Hepatocyte (in vitro differentiated cells): ENCODE results near the gene TYR. TPM values are rescaled to one million over a fixed set of nuclear protein-coding genes. Genes with fewer than 3 reads are reported as not detected.

Experiments used
- DNase-seq: peaks from one replicate; pipeline ENCODE4 v3.0.0-alpha.2; 2016; ENCODE audit warnings: low spot score
- H2AFZ ChIP-seq: fragments of 200-600 bp; sonication (generic); 2 replicates; pipeline ENCODE4 v1.6.0; 2016; ENCODE audit warnings: antibody characterized with exemption, mild to moderate bottlenecking
- H3K27ac ChIP-seq: fragments of 200-600 bp; sonication (generic); 2 replicates; pipeline ENCODE4 v1.5.1; 2016; ENCODE audit warnings: mild to moderate bottlenecking
- H3K27me3 ChIP-seq: fragments of 200-600 bp; sonication (generic); 2 replicates; pipeline ENCODE4 v1.6.1; 2016
- H3K36me3 ChIP-seq: fragments of 200-600 bp; sonication (generic); replicated peaks from 2 replicates; pipeline ENCODE4 v1.5.1; 2016; ENCODE audit warnings: low read depth; ENCODE audit not compliant: insufficient read depth
- H3K4me1 ChIP-seq: fragments of 200-600 bp; sonication (generic); 2 replicates; pipeline ENCODE4 v1.5.1; 2016; ENCODE audit warnings: mild to moderate bottlenecking, moderate library complexity; ENCODE audit not compliant: insufficient read depth
- H3K4me2 ChIP-seq: fragments of 200-600 bp; sonication (generic); 2 replicates; pipeline ENCODE4 v1.6.0; 2016
- H3K4me3 ChIP-seq: fragments of 200-600 bp; sonication (generic); 2 replicates; pipeline ENCODE4 v1.5.1; 2016; ENCODE audit warnings: mild to moderate bottlenecking
- H3K79me2 ChIP-seq: fragments of 200-600 bp; sonication (generic); 2 replicates; pipeline ENCODE4 v1.6.0; 2017; ENCODE audit warnings: mild to moderate bottlenecking
- H3K9me2 ChIP-seq: fragments of 200-600 bp; sonication (generic); replicated peaks from 2 replicates; pipeline ENCODE4 v1.6.0; 2017; ENCODE audit warnings: mild to moderate bottlenecking; ENCODE audit not compliant: insufficient read depth
- H3K9me3 ChIP-seq: fragments of 200-600 bp; sonication (generic); 2 replicates; pipeline ENCODE4 v1.5.1; 2016; ENCODE audit warnings: low read depth, mild to moderate bottlenecking
- H4K20me1 ChIP-seq: fragments of 200-600 bp; sonication (generic); 2 replicates; pipeline ENCODE4 v1.6.0; 2016; ENCODE audit warnings: mild to moderate bottlenecking; ENCODE audit not compliant: insufficient read depth, poor library complexity, severe bottlenecking
- CTCF ChIP-seq: fragments of 200-600 bp; sonication (generic); IDR thresholded peaks from 2 replicates; pipeline ENCODE4 v1.5.1; 2016; ENCODE audit warnings: antibody characterized with exemption, mild to moderate bottlenecking; ENCODE audit not compliant: poor library complexity
- EZH2 ChIP-seq: fragments of 200-600 bp; sonication (generic); IDR thresholded peaks from 2 replicates; pipeline ENCODE4 v1.6.1; 2016; ENCODE audit warnings: antibody characterized with exemption, mild to moderate bottlenecking, borderline replicate concordance
- EZH2phosphoT487 ChIP-seq: fragments of 200-600 bp; sonication (generic); IDR thresholded peaks from one replicate; pipeline ENCODE4 v1.6.1; 2018; ENCODE audit warnings: antibody characterized with exemption, mild to moderate bottlenecking, low read depth, moderate library complexity; ENCODE audit not compliant: unreplicated experiment, severe bottlenecking
- WGBS: methylation state at CpG from one replicate; pipeline ENCODE4 v1.1.6; 2016; ENCODE audit warnings: low lambda C conversion rate; ENCODE audit errors: missing lambda C conversion rate; 5-methylcytosine and 5-hydroxymethylcytosine counted together
- polyA plus RNA-seq: library from polyadenylated mRNA; unstranded; fragments of >200 nt; fragmentation: Nextera tagmentation; extraction: Ambion mirVana; gene quantifications from 2 replicates; pipeline ENCODE4 v1.2.1, GENCODE V29; 2016
- total RNA-seq: library from RNA; depleted of rRNA; stranded (reverse); fragments of >200 nt; gene quantifications from 2 replicates; pipeline ENCODE4 v1.2.3, GENCODE V29; 2014

The TYR gene
- total and polyA plus RNA-seq, 2 experiments from 2014 or later = not detected

GRCh38 chr11:89161949-89162348 lies 15.7 kb upstream of the TYR start:
- TF ChIP-seq EZH2 (no peak), EZH2phosphoT487 (no peak), CTCF (no peak)
- H3K79me2 ChIP-seq = no peaks in the 10 kb centered on the region
- no peaks in the 10 kb centered on the region for H3K4me1 ChIP-seq
- no peak overlapping the region for H3K4me3 ChIP-seq
- H3K36me3 ChIP-seq = no peaks in the 10 kb centered on the region
- no peaks in the 10 kb centered on the region for H3K27me3 ChIP-seq
- H3K9me3 ChIP-seq = no peaks in the 10 kb centered on the region
- 97% methylated on average over 3 of the region's 3 CpGs for WGBS
- DNase-seq = no peak
- no peaks in the 10 kb centered on the region for H3K9me2 ChIP-seq
- H2AFZ ChIP-seq = no peak overlapping the region
- no peak overlapping the region for H3K4me2 ChIP-seq
- no peaks in the 10 kb centered on the region for H4K20me1 ChIP-seq
- no peak overlapping the region for H3K27ac ChIP-seq

- no peak overlapping the region for H3K27ac ChIP-seq
- no peak overlapping the region for H3K4me2 ChIP-seq
- WGBS = 92% methylated on average over 3 of the region's 3 CpGs
- DNase-seq = no peak
- no peaks in the 10 kb centered on the region for H3K4me1 ChIP-seq
- no peak overlapping the region for H3K4me3 ChIP-seq
- H3K36me3 ChIP-seq = no peaks in the 10 kb centered on the region
- no peaks in the 10 kb centered on the region for H3K27me3 ChIP-seq
- no peaks in the 10 kb centered on the region for H3K9me3 ChIP-seq
- H3K9me2 ChIP-seq = no peaks in the 10 kb centered on the region
- TF ChIP-seq CTCF (no peak), EZH2phosphoT487 (no peak), EZH2 (no peak)
- no peaks in the 10 kb centered on the region for H4K20me1 ChIP-seq
- no peaks in the 10 kb centered on the region for H3K79me2 ChIP-seq
- H2AFZ ChIP-seq = no peak overlapping the region
Observed at GRCh38 chr11:89163686-89164085, 14.0 kb upstream of the TYR start.

GRCh38 chr11:89168396-89168795 lies 9.3 kb upstream of the TYR start:
- TF ChIP-seq EZH2 (no peak), CTCF (no peak), EZH2phosphoT487 (no peak)
- H3K27ac ChIP-seq = no peak overlapping the region
- H3K4me2 ChIP-seq = no peak overlapping the region
- H3K36me3 ChIP-seq = no peaks in the 10 kb centered on the region
- H4K20me1 ChIP-seq = no peaks in the 10 kb centered on the region
- DNase-seq = no peak
- no peak overlapping the region for H3K4me3 ChIP-seq
- 80% methylated on average over 3 of the region's 3 CpGs for WGBS
- H3K79me2 ChIP-seq = no peaks in the 10 kb centered on the region
- H3K4me1 ChIP-seq = no peaks in the 10 kb centered on the region
- no peaks in the 10 kb centered on the region for H3K27me3 ChIP-seq
- H2AFZ ChIP-seq = no peak overlapping the region
- H3K9me2 ChIP-seq = no peaks in the 10 kb centered on the region
- H3K9me3 ChIP-seq = no peaks in the 10 kb centered on the region

GRCh38 chr11:89175796-89176195 lies 1.9 kb upstream of the TYR start:
- TF ChIP-seq CTCF (no peak), EZH2 (no peak), EZH2phosphoT487 (no peak)
- H3K36me3 ChIP-seq = no peaks in the 10 kb centered on the region
- no peaks in the 10 kb centered on the region for H3K4me1 ChIP-seq
- no peak for DNase-seq
- H3K79me2 ChIP-seq = no peaks in the 10 kb centered on the region
- H3K9me2 ChIP-seq = no peaks in the 10 kb centered on the region
- no peaks in the 10 kb centered on the region for H4K20me1 ChIP-seq
- H3K27me3 ChIP-seq = no peaks in the 10 kb centered on the region
- H3K9me3 ChIP-seq = no peaks in the 10 kb centered on the region
- no peak overlapping the region for H3K4me3 ChIP-seq
- H3K27ac ChIP-seq = no peak overlapping the region
- 76% methylated on average over 2 of the region's 2 CpGs for WGBS
- H2AFZ ChIP-seq = no peak overlapping the region
- H3K4me2 ChIP-seq = no peak overlapping the region
